Measurements from ENCODE around the gene METRNL. TPM values are rescaled to one million over a fixed set of nuclear protein-coding genes. Genes with fewer than 3 reads are reported as not detected.

Gene METRNL
- total RNA-seq, 1 donor from 2014 or later: 156 TPM

GRCh38 chr17:83062011-83062817 is 17.2 kb upstream of the METRNL start:
- Histone ChIP-seq H3K4me3 (no peak overlapping the region), H3K9me3 (no peaks in the 10 kb centered on the region), H3K27me3 (no peaks in the 10 kb centered on the region), H3K4me1 (peaks cover 22% of the 10 kb centered on the region), H3K27ac (peak overlapping the region; percentile 46), H3K36me3 (no peaks in the 10 kb centered on the region)
- peak in 1 of 2 donors; percentile 83 for DNase-seq (ENCODE audit: extremely low spot score in 2 of 2)
- TF ChIP-seq POLR2A (IDR thresholded peaks at IDR 0.05) (no peak), CTCF (IDR thresholded peaks at IDR 0.05) (no peak), POLR2AphosphoS5 (IDR thresholded peaks at IDR 0.05; ENCODE audit: insufficient read depth in 1 of 2, low read depth in 1 of 2) (no peak)
- intact Hi-C loops (cut with DNase I): no loop called here

- no peak overlapping the region for H3K4me3 ChIP-seq
- no peak for DNase-seq (ENCODE audit: extremely low spot score in 2 of 2)
- H3K36me3 ChIP-seq: no peaks in the 10 kb centered on the region
- peak overlapping the region; percentile 46 for H3K27ac ChIP-seq
- H3K9me3 ChIP-seq: no peaks in the 10 kb centered on the region
- TF ChIP-seq POLR2A (IDR thresholded peaks at IDR 0.05) (no peak), POLR2AphosphoS5 (IDR thresholded peaks at IDR 0.05; ENCODE audit: insufficient read depth in 1 of 2, low read depth in 1 of 2) (no peak), CTCF (IDR thresholded peaks at IDR 0.05) (no peak)
- peaks cover 22% of the 10 kb centered on the region for H3K4me1 ChIP-seq
- no peaks in the 10 kb centered on the region for H3K27me3 ChIP-seq
- intact Hi-C loops (cut with DNase I): no loop called here
Measured at GRCh38 chr17:83062818-83063671, 16.4 kb upstream of the METRNL start.

- DNase-seq (ENCODE audit: extremely low spot score in 2 of 2): peak in 1 of 2 donors; percentile 74
- TF ChIP-seq POLR2AphosphoS5 (IDR thresholded peaks at IDR 0.05; ENCODE audit: insufficient read depth in 1 of 2, low read depth in 1 of 2): no peak
- TF ChIP-seq CTCF (IDR thresholded peaks at IDR 0.05): no peak
- no peak for TF ChIP-seq POLR2A (IDR thresholded peaks at IDR 0.05)
- Histone ChIP-seq H3K9me3 (no peaks in the 10 kb centered on the region), H3K4me1 (peaks cover 22% of the 10 kb centered on the region), H3K27ac (no peak overlapping the region), H3K27me3 (no peaks in the 10 kb centered on the region), H3K36me3 (no peaks in the 10 kb centered on the region), H3K4me3 (no peak overlapping the region)
- intact Hi-C loops (cut with DNase I): no loop called here
Measured at GRCh38 chr17:83064021-83064731, 15.2 kb upstream of the METRNL start.

GRCh38 chr17:83064732-83065659 is 14.4 kb upstream of the METRNL start:
- intact Hi-C loops (cut with DNase I): no loop called here

More at GRCh38 chr17:83064732-83065659, 14.4 kb upstream of the METRNL start:
- Histone ChIP-seq H3K4me3 (no peak overlapping the region), H3K9me3 (no peaks in the 10 kb centered on the region), H3K36me3 (no peaks in the 10 kb centered on the region), H3K4me1 (peaks cover 22% of the 10 kb centered on the region), H3K27me3 (no peaks in the 10 kb centered on the region), H3K27ac (no peak overlapping the region)
- TF ChIP-seq POLR2AphosphoS5 (IDR thresholded peaks at IDR 0.05; ENCODE audit: insufficient read depth in 1 of 2, low read depth in 1 of 2) (peak in 1 of 2 donors; percentile 23), POLR2A (IDR thresholded peaks at IDR 0.05) (no peak)
- DNase-seq (ENCODE audit: extremely low spot score in 2 of 2): peak in 1 of 2 donors; percentile 86
